ENCODE measurements around the gene TBC1D22A.

DNA sequence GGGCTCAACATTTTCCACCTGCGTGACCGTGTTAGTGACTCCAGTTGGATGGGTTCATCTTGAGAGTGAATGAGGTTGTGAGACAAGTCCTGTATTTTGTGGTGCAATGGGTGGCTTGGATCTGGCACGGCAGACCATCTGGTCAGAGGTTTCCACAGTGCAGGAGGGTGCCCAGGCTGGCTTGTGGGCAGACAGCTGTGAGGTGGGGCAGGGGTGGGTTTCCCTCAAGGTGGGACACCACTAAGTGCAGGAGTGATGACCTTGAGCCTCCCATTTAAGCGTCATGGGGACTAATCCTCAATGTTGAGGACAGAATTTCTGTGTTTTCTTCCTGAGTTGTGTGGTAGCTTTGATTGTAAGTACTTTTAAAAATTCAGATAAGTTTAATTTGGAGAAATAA lies 220.6 kb downstream of the TBC1D22A start:
- TF ChIP-seq, protein P1, sequence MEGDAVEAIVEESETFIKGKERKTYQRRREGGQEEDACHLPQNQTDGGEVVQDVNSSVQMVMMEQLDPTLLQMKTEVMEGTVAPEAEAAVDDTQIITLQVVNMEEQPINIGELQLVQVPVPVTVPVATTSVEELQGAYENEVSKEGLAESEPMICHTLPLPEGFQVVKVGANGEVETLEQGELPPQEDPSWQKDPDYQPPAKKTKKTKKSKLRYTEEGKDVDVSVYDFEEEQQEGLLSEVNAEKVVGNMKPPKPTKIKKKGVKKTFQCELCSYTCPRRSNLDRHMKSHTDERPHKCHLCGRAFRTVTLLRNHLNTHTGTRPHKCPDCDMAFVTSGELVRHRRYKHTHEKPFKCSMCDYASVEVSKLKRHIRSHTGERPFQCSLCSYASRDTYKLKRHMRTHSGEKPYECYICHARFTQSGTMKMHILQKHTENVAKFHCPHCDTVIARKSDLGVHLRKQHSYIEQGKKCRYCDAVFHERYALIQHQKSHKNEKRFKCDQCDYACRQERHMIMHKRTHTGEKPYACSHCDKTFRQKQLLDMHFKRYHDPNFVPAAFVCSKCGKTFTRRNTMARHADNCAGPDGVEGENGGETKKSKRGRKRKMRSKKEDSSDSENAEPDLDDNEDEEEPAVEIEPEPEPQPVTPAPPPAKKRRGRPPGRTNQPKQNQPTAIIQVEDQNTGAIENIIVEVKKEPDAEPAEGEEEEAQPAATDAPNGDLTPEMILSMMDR (IDR thresholded peaks at IDR 0.05 in 4 of 5, conservative IDR thresholded peaks at IDR 0.05 in 1 of 5), result no peak
- TF ChIP-seq POLR2A (IDR thresholded peaks at IDR 0.05), result no peak

All from gastrocnemius medialis (tissue), 4 donors.